Measurements from ENCODE around the gene GNAZ. TPM values are rescaled to one million over a fixed set of nuclear protein-coding genes. Genes with fewer than 3 reads are reported as not detected.

GNAZ gene
- total RNA-seq, 1 donor from 2014 or later = 3.9 TPM

GRCh38 chr22:23038334-23038642 is 32.0 kb upstream of the GNAZ start:
- Mint-ChIP-seq H3K27me3 (ENCODE audit: low read depth) (peaks cover 28% of the 10 kb centered on the region), H3K9me3 (ENCODE audit: low read depth) (no peaks in the 10 kb centered on the region), H3K27ac (ENCODE audit: unreplicated experiment) (no peak overlapping the region), H3K4me3 (ENCODE audit: unreplicated experiment) (no peak overlapping the region), H3K4me1 (ENCODE audit: low read depth) (no peaks in the 10 kb centered on the region), H3K36me3 (ENCODE audit: low read depth) (no peaks in the 10 kb centered on the region)
- DNase-seq (ENCODE audit: low spot score) = no peak
- TF ChIP-seq CTCF (IDR thresholded peaks at IDR 0.05) = no peak

DNA sequence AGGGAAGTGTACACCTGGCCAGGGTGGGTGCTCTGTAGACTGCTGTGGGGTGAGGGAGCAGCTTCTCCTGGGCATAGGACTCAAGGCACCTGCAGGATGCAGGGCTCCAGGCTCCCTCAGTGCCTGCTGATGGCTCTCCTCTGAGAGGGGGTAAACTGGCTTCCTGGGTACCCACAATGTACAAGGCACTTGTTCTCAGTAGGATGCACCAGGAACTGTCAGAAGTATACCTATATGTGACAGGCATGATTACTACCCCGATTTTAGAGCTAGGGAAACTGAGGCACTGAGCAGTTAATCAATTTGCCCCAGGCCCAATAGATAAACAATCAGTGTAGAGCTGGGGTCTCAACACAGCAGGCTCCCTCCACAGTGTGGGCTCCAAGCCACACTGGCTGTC is 31.4 kb upstream of the GNAZ start:
- Mint-ChIP-seq H3K4me1 (ENCODE audit: low read depth) (no peaks in the 10 kb centered on the region), H3K4me3 (ENCODE audit: unreplicated experiment) (no peak overlapping the region), H3K27ac (ENCODE audit: unreplicated experiment) (no peak overlapping the region), H3K27me3 (ENCODE audit: low read depth) (peaks cover 29% of the 10 kb centered on the region), H3K36me3 (ENCODE audit: low read depth) (no peaks in the 10 kb centered on the region), H3K9me3 (ENCODE audit: low read depth) (no peaks in the 10 kb centered on the region)
- no peak for TF ChIP-seq CTCF (IDR thresholded peaks at IDR 0.05)
- DNase-seq (ENCODE audit: low spot score) = no peak

- no peak for DNase-seq (ENCODE audit: low spot score)
- TF ChIP-seq CTCF (IDR thresholded peaks at IDR 0.05) = no peak
- H3K4me3 Mint-ChIP-seq (ENCODE audit: unreplicated experiment) = no peak overlapping the region
- H3K36me3 Mint-ChIP-seq (ENCODE audit: low read depth) = no peaks in the 10 kb centered on the region
- no peaks in the 10 kb centered on the region for H3K4me1 Mint-ChIP-seq (ENCODE audit: low read depth)
- H3K9me3 Mint-ChIP-seq (ENCODE audit: low read depth) = peaks cover 5% of the 10 kb centered on the region
- peaks cover 36% of the 10 kb centered on the region for H3K27me3 Mint-ChIP-seq (ENCODE audit: low read depth)
- no peak overlapping the region for H3K27ac Mint-ChIP-seq (ENCODE audit: unreplicated experiment)
Measured at GRCh38 chr22:23042179-23042578, 28.1 kb upstream of the GNAZ start.

- Mint-ChIP-seq H3K36me3 (ENCODE audit: low read depth) (peaks cover 4% of the 10 kb centered on the region), H3K9me3 (ENCODE audit: low read depth) (peaks cover 13% of the 10 kb centered on the region), H3K27ac (ENCODE audit: unreplicated experiment) (no peak overlapping the region), H3K27me3 (ENCODE audit: low read depth) (peaks cover 49% of the 10 kb centered on the region), H3K4me1 (ENCODE audit: low read depth) (no peaks in the 10 kb centered on the region), H3K4me3 (ENCODE audit: unreplicated experiment) (no peak overlapping the region)
- TF ChIP-seq CTCF (IDR thresholded peaks at IDR 0.05) = no peak
- no peak for DNase-seq (ENCODE audit: low spot score)
Measured at GRCh38 chr22:23044570-23044969, 25.7 kb upstream of the GNAZ start.

GRCh38 chr22:23045461-23045860 is 24.9 kb upstream of the GNAZ start:
- DNase-seq (ENCODE audit: low spot score) = no peak
- H3K4me3 Mint-ChIP-seq (ENCODE audit: unreplicated experiment) = no peak overlapping the region
- H3K27ac Mint-ChIP-seq (ENCODE audit: unreplicated experiment) = no peak overlapping the region
- H3K36me3 Mint-ChIP-seq (ENCODE audit: low read depth) = peaks cover 7% of the 10 kb centered on the region
- TF ChIP-seq CTCF (IDR thresholded peaks at IDR 0.05) = no peak
- H3K9me3 Mint-ChIP-seq (ENCODE audit: low read depth) = peaks cover 18% of the 10 kb centered on the region
- peaks cover 45% of the 10 kb centered on the region for H3K27me3 Mint-ChIP-seq (ENCODE audit: low read depth)
- H3K4me1 Mint-ChIP-seq (ENCODE audit: low read depth) = no peaks in the 10 kb centered on the region
